C4-2B (cell line): ENCODE data around the gene ACE.

Source experiments
- CTCF ChIP-seq: fragments of 450-650 bp; conservative IDR thresholded peaks from 2 replicates; pipeline ENCODE4 v1.5.1; 2017; ENCODE audit warnings: mild to moderate bottlenecking
- ZFX ChIP-seq: fragments of 450-650 bp; IDR thresholded peaks from 2 replicates; pipeline ENCODE4 v1.6.1; 2017

- TF ChIP-seq CTCF, result no peak
- no peak for TF ChIP-seq ZFX
These were observed 38.5 kb upstream of the ACE start for GRCh38 chr17:63438092-63439051.
